Colonic mucosa (tissue), 4 donors: ENCODE results near the gene GPC5. TPM values are rescaled to one million over a fixed set of nuclear protein-coding genes. Genes with fewer than 3 reads are reported as not detected.

Experiments
- DNase-seq: peaks from one replicate; pipeline ENCODE4 v3.0.0-alpha.2; 2020
- H3K27ac ChIP-seq: fragments of 200-600 bp; one replicate; pipeline ENCODE4 v1.8.0; 2021
- H3K27me3 ChIP-seq: fragments of 200-600 bp; one replicate; pipeline ENCODE4 v1.8.0; 2021
- H3K36me3 ChIP-seq: fragments of 200-600 bp; one replicate; pipeline ENCODE4 v1.8.0; 2021
- H3K4me1 ChIP-seq: fragments of 200-600 bp; one replicate; pipeline ENCODE4 v1.8.0; 2021; ENCODE audit warnings: mild to moderate bottlenecking
- H3K4me3 ChIP-seq: fragments of 200-600 bp; one replicate; pipeline ENCODE4 v1.8.0; 2021
- H3K9ac ChIP-seq, 2 donors: one replicate each; pipeline ENCODE4 v1.7.0; 2013; ENCODE audit warnings: control low read depth in 2 of 2, low read depth in 2 of 2, low read length in 2 of 2
- H3K9me3 ChIP-seq: fragments of 200-600 bp; one replicate; pipeline ENCODE4 v1.8.0; 2021
- CTCF ChIP-seq: fragments of 200-600 bp; IDR thresholded peaks from one replicate; pipeline ENCODE4 v1.8.0; 2022; ENCODE audit warnings: antibody characterized with exemption, mild to moderate bottlenecking
- intact Hi-C: fragments of 100-400 bp; cut with DNase I; formaldehyde crosslinking; loops from one replicate; pipeline ENCODE4 v1.14.1; 2022
- total RNA-seq, 2 donors: library from RNA; stranded (reverse); fragmentation: NEBNext Ultra II Directional in 1 of 2; extraction: Animal tissue kit (Norgen Biotek cat#: 25700) in 1 of 2; gene quantifications; one replicate each; pipeline ENCODE4 v1.2.1, GENCODE V29; 2021
- donor health status: healthy.
- donor health status: DM: no; HTN: no; CAD: no.
- donor health status: DM: no; HTN: no; CAD: no.

The GPC5 gene
- total RNA-seq, 2 donors from 2014 or later: 0.42 TPM; not detected in 1

GRCh38 chr13:92407858-92408257 lies 1009.4 kb downstream of the GPC5 start:
- no peak for TF ChIP-seq CTCF
- H3K9ac ChIP-seq: no peak overlapping the region
- H3K27ac ChIP-seq: no peak overlapping the region
- no peaks in the 10 kb centered on the region for H3K4me1 ChIP-seq
- H3K9me3 ChIP-seq: no peaks in the 10 kb centered on the region
- no peak for DNase-seq
- no peaks in the 10 kb centered on the region for H3K27me3 ChIP-seq
- H3K36me3 ChIP-seq: no peaks in the 10 kb centered on the region
- no peak overlapping the region for H3K4me3 ChIP-seq
- intact Hi-C loops: no loop called here

DNA sequence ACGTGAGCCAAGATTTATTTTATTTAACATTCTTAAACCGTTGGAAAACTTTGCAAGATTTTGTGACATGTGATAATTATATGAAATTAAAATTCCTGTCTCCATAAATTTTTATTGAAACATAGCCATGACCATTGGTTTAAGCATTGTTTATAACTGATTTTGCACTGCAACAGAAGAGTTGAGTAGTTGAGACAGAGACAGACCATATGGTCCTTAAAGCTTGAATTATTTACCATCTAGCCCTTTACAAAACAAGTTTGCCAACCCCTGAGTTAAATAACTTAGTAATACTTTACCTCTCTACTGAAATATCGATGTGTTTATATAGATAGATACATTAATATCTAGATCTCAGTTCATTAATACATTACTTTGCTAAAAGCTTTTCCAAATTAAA lies 1014.1 kb downstream of the GPC5 start:
- H3K27ac ChIP-seq: no peak overlapping the region
- H3K9me3 ChIP-seq: no peaks in the 10 kb centered on the region
- no peaks in the 10 kb centered on the region for H3K27me3 ChIP-seq
- no peak for TF ChIP-seq CTCF
- no peak overlapping the region for H3K4me3 ChIP-seq
- no peak overlapping the region for H3K9ac ChIP-seq
- H3K36me3 ChIP-seq: no peaks in the 10 kb centered on the region
- H3K4me1 ChIP-seq: no peaks in the 10 kb centered on the region
- intact Hi-C loops: no loop called here
- DNase-seq: no peak

GRCh38 chr13:92412996-92413395 lies 1014.6 kb downstream of the GPC5 start:
- no peak for TF ChIP-seq CTCF
- intact Hi-C loops: no loop called here
- H3K27me3 ChIP-seq: no peaks in the 10 kb centered on the region
- DNase-seq: no peak
- H3K4me1 ChIP-seq: no peaks in the 10 kb centered on the region
- no peaks in the 10 kb centered on the region for H3K36me3 ChIP-seq
- no peak overlapping the region for H3K4me3 ChIP-seq
- H3K9ac ChIP-seq: no peak overlapping the region
- no peak overlapping the region for H3K27ac ChIP-seq
- no peaks in the 10 kb centered on the region for H3K9me3 ChIP-seq

GRCh38 chr13:92413452-92413851 lies 1015.0 kb downstream of the GPC5 start:
- no peak for TF ChIP-seq CTCF
- Histone ChIP-seq H3K27ac (no peak overlapping the region), H3K36me3 (no peaks in the 10 kb centered on the region), H3K9me3 (no peaks in the 10 kb centered on the region), H3K9ac (no peak overlapping the region), H3K4me1 (no peaks in the 10 kb centered on the region), H3K27me3 (no peaks in the 10 kb centered on the region), H3K4me3 (no peak overlapping the region)
- intact Hi-C loops: no loop called here
- no peak for DNase-seq

DNA sequence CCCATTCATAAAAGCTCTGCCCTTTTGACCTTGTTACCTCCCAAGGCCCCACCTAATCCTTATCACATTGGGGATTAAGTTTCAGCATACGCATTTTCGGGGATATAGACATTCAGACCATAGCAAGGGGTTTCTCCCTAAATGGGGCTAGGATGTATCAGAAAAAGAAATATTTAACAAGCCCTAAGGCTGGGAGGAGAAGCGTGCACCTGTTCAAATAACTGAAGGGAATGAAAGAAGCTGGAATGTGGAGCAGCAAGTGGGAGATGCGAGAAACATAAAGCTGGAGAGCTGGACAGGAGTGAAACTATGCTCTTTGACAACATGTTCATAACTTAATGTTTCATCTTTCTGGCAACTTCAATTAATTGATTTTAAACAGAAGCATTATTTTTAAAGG lies 1016.4 kb downstream of the GPC5 start:
- Histone ChIP-seq H3K4me1 (no peaks in the 10 kb centered on the region), H3K4me3 (no peak overlapping the region), H3K9me3 (no peaks in the 10 kb centered on the region), H3K36me3 (no peaks in the 10 kb centered on the region), H3K27me3 (no peaks in the 10 kb centered on the region), H3K9ac (no peak overlapping the region), H3K27ac (no peak overlapping the region)
- no peak for TF ChIP-seq CTCF
- DNase-seq: no peak
- intact Hi-C loops: no loop called here

DNA sequence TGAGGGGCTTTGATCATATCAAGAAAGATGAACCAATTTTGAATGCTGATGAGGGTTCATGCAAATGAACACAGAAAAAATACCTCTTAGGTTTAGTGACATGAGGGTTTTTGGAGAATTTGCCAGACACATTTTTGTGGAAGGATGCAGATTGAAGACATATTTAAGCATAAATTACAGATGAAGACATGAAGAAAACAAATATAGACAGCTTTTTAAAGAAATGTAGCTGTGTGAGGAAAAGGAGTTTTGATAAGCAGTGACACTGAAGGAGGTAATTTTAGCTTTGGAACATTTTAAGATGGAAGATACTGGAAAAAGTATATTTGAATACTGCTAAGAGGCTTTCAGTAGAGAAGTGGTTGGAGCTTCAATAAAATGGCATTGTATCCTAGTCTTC lies 1017.4 kb downstream of the GPC5 start:
- DNase-seq: no peak
- H3K27ac ChIP-seq: no peak overlapping the region
- no peak for TF ChIP-seq CTCF
- no peak overlapping the region for H3K4me3 ChIP-seq
- intact Hi-C loops: no loop called here
- no peaks in the 10 kb centered on the region for H3K27me3 ChIP-seq
- H3K9me3 ChIP-seq: no peaks in the 10 kb centered on the region
- no peak overlapping the region for H3K9ac ChIP-seq
- no peaks in the 10 kb centered on the region for H3K4me1 ChIP-seq
- no peaks in the 10 kb centered on the region for H3K36me3 ChIP-seq
